Left kidney (tissue), 2 donors: ENCODE measurements around the gene HEPACAM2. TPM values are rescaled to one million over a fixed set of nuclear protein-coding genes. Genes with fewer than 3 reads are reported as not detected.
A peak's percentile ranks its signal among the peaks of the same experiment; 100 is the strongest.

ENCODE experiments used
- DNase-seq: peaks from one replicate; pipeline ENCODE4 v3.0.0-alpha.2; 2013
- polyA plus RNA-seq: library from polyadenylated mRNA; unstranded; fragments of 120-200 nt; gene quantifications from one replicate; pipeline ENCODE4 v1.2.1, GENCODE V29; 2013; ENCODE audit not compliant: insufficient read length

The HEPACAM2 gene
- polyA plus RNA-seq, 1 donor: 5.9 TPM

DNA sequence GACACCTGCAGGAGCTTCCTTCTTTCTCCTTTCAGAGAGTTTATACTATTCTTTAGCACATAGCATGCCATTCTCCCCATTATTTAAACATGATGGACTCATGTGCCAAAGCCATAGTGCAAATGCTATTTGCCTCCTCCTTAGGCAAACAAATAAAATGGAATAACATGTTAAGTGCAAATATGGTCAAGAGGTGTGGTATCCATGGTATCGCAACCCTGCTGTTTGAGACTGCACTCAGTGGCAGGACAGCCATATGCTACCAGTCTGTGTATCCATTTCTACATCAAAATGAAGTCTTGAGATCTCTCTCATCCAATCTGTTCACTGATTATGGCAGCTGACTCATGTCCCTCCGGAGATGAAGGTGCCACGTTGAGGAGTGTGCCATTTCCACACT lies 22.8 kb downstream of the HEPACAM2 start:
- no peak for DNase-seq

DNA sequence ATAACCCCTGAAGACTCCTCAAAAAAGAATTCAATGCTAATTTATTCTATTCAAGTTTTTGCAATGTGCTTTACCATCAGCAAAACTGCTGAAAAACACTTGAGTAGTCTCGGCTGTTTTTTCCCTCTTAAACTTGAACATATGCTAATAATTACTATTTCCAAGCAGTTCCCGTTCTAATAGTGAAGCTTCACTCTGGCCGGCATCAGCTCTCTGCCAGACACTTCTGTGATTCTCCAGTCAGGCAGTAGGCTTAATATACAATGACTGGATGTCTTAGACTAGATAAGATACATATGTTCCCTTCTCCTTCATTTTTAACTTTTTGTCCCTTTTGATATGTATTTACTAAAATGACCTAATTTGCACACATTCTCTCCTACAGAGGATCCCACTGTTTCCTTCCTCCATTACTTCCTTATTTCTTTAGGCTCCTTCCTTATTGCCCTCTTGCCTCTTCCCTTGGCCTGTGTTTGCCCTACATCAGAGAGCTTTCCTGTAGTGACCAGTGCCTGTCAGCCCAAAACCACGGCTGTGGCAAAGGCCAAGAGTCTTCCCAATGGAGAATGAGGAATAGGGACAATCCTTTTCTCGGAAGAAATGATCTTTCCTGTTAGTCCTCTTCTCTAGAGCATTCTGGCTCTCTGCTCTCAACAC lies 23.5 kb downstream of the HEPACAM2 start:
- no peak for DNase-seq

DNA sequence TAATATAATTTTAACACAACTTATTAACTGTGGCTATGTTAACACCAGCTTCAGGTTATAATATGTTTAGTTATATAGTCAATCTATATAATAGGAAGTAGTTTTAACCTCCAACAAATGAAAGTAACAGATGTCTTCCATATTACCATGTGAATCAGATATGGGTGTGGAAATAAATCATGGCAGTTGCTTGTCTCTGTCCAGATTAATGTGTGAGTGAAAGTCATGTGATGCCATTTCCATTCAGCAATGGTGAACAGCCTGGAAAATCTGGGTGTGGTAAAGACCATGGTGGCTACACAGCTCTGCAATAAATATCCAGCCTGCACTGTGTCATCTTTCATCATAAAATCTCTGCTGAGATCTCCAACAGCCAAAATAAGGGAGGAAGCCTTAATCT lies 27.8 kb downstream of the HEPACAM2 start:
- no peak for DNase-seq

DNA sequence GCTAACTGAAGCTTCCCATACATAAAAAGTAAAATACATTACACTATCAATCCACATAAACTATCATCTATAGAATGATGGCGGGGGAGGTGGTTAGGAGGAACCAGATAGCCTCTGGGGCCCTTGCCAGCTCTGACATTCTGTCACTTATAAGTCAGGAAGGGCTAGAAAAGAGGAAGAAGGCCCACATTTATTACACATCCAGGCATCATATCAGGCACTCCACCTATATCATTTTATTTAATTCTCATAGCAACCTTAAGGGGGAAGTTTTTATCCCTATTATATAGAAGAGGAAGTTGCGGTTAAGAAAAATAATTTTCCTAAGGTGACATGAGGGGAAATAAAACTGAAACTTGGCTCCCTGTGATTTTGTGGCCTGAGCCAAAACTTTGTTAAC lies 29.9 kb downstream of the HEPACAM2 start:
- DNase-seq: no peak

DNA sequence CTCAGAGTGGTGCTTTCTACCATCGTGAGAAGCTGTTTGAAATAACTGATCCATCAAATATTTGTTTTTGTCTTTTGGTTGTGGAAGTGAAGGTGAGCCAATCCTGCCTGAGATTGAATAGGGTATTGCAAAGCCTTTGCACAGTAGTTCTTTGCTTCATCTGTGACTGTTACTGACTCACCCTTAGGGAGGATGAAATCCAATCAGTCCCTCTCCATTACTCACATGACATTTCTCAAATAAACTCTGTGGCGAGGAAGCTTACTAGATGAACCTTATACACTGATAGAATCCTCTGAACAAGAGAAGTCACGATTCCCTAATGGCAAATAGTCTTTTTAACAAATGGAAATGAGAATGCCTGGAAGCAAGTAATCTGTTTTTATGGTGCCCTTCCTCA lies 31.9 kb downstream of the HEPACAM2 start:
- no peak for DNase-seq

DNA sequence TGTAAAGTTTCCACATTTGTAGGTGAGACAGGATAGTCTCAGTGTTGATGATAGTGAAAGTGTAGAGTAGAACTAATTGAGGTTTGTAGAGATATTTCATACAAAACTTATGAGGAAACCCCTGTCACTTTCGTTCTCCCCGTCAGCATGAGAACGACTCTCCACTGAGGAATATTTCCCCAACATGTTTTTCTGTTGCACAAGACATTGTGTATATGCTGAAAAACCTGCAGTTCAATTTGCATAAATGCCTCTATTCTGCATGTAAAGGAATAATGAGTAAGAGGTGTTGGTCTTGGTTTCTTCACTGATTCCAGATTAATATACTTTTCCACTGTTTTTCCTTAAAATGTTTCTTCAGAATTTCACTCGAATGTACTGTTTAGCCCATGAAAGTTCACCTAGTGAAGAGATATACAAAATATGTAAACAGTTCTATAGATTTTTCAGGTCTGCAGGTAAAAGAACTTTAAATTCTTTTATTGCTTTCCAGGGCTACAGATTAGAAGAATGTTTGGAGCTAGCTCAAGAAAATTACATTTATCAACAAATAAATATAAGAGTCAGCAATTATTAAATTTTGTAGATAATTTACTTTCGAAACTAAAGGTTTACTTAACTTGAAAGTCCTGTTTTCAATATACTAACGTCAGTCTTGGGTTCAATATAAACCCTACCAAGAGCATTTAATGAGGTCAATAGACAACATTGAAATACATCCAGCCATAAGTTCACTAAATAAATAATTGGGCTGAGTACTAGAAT lies 37.2 kb downstream of the HEPACAM2 start:
- DNase-seq: no peak

DNA sequence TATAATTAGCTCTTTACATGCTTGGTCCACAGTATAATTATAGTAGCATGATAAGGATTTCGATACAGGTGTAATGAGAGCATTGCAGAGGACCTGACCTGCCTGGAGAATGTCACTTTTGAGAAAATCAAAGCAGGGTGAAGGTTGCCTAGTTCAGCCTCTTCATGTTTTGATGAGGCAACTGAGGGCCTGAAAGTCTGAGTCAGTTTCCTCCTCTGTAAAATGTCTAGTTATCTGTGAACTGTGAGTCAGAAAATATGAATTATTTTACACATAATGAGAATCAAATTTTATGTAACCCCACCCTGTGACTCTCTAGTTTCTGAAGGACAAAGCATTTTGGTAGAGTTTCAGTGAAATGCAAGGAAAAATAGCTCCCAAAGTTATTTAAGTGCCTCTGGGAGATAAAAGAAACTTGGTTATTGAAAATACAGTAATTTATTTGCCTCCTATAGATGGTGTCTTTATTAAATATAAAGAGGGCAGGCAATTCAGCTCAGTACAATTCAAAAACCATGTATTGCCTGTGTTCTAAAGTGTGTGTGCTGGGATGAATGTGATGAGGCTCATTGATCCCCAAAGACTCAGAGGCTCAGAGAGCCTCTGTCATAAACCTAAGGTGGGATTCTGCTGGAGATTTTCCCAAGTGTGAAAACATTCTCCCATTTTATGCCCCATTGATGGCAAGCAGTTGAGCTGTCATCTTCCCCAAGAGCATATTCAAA lies 40.8 kb downstream of the HEPACAM2 start:
- DNase-seq: no peak

DNA sequence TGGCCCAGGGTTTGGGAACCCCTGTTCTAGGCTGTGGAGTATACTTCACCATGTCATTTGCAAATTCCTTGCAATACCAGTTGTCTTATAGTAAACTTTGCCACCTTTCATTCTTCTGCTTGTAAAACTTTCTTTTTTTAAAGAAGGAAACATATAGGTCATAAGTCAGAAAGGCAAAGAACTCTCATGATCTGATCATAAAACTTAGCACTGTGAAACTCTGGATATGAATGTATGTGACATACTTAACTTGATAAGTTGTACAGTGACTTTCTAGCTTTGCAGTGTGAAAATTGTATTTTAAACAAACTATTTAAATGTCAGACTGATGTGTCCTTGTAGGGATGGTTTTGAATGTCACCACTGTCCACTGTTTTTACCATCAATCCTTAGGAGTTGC lies 47.1 kb downstream of the HEPACAM2 start:
- no peak for DNase-seq

DNA sequence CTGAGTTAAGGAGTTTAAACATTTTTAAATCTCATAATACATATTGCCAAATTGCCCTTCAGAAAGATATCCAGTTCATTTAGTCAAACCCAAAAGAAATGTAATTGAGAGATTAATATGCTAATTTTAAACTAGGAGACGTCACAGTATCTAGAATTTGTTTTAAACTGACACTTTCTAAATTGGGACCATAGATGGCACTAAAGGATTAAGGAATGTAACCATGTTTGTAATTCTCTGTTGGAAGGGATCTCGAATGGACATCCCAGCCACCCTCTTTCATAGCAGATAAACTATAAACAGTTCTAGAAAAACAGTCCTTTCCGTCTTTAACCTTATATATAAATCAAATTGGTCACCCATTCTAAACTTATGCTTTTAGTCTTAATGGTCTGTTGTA lies 48.1 kb downstream of the HEPACAM2 start:
- DNase-seq: peak; percentile 3

DNA sequence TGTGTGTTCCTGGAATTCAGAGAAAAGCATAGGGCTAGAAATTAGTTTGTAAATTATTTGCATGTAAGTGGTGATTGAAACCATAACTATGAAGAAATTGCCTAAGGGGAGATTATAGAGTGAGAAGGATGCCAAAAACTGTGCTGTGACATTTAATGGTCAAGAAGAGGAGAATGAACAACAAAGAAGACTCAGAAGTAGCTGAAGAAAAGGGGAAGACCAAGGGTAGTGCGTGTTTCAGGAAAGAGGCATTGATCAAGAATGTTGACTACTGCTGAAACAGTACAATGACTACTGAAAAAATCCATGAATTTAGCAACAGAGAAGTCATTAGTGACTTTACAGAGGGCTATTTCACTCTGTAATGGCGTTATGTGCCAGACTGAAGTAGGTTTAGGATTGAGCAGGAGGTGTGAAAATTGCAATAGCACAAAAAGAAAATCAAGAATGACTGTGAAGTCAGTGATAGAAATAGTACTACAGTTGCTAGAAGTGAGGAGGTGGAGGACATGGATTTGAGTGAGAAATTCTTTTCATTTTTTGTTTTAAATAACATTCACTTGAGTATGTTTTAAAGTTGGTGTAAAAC lies 49.2 kb downstream of the HEPACAM2 start:
- no peak for DNase-seq

DNA sequence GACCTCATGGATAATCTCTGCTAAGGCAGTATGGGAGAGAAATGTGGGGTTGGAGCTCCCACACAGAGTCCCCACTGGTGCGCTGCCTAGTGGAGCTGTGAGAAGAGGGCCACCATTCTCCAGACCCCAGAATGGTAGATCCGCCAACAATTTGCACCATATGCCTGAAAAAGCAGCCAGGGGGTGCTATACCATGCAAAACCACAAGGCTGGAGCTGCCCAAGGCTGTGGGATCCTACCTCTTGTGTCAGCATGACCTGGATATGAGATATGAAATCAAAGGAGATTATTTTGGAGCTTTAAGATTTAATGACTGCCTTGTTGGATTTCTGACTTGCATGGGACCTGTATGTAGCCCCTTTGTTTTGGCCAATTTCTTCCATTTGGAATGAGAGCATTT lies 51.0 kb downstream of the HEPACAM2 start:
- DNase-seq: no peak

DNA sequence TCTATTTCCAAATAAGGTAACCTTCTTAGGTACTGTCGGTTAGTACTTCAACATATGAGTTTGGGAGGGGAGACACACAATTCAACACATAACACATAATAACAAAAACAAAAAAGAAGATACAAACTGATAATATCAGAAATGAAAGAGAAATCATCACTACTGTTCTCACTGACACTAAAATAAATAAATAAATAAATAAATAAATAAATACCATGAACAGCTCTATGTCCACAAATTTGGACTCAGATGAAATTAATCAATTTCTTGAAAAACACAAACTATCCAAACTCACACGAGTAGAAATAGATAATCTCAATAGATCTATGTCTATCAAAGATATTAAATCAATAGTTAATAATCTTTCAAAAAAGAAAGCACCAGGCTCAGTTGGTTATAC lies 53.6 kb downstream of the HEPACAM2 start:
- no peak for DNase-seq

DNA sequence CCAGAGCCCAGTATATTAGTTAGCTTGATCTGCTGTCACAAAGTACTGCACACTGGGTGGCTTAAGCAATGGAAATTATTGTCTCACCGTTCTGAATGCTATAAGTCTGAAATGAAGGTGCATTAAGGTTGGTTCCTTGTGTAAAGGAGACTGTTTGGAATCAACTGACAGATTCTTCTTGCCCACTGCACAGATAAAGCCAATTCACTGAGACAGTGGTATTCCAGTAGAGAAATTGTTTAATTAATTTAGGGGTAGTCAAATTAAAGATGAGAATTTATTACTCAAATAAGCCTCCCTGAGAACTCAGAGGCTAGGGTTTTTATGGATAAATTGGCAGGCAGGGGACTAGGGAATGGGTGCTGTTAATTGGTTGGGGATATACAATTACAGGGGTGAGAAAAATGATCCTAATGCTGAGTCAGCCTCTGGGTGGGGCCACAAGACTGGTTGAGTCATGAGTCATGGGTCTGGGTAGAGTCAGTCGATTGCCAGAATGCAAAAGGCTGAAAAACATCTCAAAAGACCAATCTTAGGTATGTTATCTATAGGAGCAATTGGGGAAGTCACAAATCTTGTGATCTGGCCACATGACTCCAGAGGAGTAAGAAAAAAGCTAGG lies 54.6 kb downstream of the HEPACAM2 start:
- DNase-seq: no peak

DNA sequence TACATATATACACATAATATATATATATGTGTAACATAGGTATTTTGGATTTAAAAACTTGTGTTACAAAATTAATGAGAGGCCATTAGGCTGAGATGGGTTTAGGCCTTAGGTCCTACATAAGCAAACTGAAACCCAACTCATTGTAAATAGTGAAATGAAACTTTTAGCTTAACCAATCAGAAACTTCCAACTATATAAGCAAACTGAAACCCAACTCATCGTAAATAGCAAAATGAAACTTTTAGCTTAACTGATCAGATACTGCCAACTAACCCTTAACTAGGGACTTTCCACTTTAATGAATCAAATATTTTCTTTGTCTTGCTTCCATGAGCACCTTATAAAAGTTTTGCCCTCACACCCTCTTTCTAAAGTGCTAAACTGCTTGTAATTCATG lies 60.8 kb downstream of the HEPACAM2 start:
- DNase-seq: no peak

DNA sequence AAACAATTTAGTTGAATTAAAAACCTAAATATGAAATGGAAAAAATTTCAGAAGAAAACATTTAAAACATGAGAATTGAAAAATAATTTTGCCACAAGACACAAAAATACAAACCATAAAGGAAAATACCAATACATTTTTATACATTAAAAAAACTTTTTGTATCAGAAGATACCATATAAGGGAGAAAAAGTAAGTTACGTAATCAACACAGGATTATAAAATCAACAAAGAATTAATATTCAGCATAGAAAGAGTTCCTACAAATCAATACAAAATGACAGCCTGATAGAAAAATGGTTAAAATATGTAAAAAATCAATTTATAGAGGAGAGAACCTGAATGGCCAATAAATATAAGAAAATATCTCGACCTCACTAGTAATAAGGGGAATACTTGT lies 61.5 kb downstream of the HEPACAM2 start:
- DNase-seq: no peak

DNA sequence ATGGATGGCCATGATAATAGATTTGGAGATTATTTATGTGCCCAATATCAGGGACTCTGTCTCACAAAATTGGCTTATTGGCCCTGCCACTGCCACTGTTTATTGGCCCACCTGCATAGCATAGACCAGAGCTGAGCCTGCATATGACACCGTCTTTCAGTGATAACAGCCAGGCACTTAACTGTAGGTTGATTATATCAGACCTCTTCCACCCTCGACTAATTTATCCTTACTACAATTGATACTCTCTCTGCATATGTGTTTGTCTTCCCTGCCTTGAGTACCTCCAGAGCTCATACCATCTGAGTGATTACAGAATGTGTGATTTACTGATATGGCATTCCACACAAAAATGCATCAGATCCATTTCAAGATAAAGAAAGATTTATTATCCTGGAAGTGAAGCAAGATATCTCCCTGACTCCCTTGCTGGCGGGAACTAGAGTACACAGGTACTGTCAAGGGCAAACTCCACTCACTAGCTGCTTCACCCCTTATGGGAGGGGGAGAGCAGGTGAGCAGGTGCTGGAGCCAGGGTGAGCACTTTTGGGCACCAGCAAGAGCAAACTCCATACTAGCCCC lies 65.0 kb downstream of the HEPACAM2 start:
- DNase-seq: no peak

DNA sequence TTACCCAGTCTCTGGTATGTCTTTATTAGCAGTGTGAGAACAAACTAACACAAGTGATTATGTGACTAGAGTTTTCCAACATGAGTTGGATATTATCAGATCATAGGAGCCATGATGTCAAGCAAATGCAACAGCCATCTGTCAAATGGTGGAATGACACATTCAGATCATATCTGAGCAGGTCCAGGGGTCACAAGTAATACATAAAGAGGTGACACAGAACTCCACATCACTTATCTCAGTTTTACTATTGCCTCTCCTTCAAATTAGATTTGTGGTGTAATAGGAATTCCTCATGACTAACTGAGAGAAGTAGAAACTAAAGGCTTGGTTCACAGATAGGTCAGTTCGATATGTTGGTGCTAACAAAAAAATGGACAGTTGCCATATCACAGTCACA lies 65.9 kb downstream of the HEPACAM2 start:
- no peak for DNase-seq

DNA sequence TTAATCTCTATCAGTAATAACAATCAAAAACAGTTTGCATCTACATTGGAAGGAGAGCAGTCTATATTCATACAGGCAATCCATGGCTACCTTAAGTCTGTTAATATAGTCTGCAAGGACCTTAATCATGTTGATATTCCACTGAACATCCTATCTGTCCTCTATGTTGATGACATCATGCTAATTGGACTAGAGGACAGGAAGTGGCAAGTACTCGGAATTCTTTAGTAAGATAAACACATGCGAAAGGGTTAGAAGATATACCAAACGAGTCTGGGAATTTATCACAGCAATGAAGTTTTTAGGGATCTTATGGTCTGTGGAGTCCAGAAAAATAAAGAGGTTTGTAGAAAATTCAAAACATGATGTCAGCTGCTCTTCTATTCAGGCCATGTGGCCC lies 66.8 kb downstream of the HEPACAM2 start:
- DNase-seq: no peak

DNA sequence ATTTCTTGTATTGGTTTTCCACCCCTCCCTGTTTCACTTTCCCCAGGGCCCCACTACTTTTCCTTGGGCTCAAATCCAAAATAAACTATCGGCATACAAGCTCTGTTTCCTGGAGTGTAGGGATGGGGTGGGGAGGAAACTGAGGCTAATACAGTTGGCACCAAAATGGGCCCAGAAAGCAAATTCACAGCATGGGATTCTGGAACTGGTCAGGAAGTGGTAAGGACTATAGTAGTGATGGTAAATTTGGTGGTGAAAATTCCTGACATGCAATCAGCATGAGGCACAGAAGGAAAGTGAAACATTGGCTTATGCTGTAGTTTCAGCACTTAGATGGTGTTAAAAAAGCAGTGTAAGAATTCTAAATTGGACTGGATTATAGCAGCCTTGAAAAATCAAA lies 69.4 kb downstream of the HEPACAM2 start:
- DNase-seq: no peak

DNA sequence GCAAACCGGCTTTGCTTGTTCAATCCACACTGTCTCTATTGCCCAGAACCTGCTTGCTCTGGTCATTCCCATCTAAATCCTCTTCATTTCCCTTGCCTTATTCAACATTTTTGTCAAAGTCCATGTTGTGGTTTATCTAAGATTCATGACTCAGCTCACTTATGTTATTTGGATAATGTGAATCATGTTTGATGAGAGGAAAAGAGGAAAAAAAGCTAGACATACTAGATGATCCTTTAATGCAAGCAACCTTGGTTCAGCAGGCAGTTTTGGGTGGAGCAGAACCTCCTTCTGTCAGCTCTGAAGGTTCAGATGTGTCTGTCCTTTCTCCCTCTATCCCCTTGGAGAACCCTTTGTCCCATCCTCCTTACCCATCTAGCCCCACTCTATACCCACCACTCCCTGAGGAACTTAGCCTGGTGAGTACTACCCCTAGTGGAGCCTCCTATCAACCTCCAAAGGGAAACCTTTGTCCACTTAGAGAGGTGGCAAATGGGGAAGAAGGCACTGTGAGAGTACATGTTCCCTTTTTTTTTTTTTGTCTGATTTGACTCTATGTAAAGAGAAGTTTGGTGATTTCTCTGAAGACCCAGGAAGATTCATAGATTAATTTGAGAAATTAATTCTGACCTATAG lies 76.0 kb downstream of the HEPACAM2 start:
- DNase-seq: no peak

DNA sequence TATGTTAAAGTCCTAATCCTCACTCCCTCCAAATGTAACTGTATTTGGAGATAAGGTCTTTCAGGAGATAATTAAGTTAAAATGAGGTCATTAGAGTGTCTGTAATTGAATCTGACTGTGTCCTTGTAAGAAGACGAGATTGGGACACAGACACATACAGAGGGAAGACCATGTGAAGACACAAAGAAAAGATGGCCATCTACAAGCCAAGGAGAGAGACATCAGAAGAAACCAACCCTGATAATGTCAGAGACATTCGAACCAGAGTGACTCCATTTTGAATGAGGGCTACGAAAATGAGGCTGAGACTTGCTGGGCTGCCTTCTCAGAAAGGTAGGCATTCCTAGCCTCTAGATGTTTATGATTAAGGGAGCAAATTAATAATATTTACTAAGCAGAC lies 77.5 kb downstream of the HEPACAM2 start:
- no peak for DNase-seq

DNA sequence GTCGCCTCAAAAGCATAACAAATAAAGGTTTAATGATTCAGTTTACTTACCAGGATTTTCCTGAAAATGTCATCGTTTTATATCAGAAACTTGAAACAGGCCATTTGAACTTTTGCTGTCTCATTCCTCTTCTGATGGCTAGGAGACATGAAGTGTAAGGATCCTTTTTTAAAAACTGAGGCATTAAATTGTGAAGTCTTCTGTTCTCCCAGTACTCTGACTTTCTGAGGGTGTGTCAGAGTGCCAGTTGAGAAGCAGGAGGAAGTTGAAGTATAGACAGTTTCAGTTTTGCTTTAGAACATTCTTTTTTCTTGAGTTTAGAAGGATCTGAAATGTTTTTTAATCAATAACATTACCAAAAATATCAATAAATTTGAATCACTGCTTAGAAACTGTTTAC lies 78.1 kb downstream of the HEPACAM2 start, which contains the start of gene SAMD9L:
TSS of gene SAMD9L (minus strand) at position 242 of the 400 bp plus-strand sequence. CDS start 12,414 bp downstream, outside the sequence.
- no peak for DNase-seq
